ENCODE measurements around the gene TARDBP.
"Not testable (repeated sequence)": the region's sequence is repeated elsewhere in the genome, so short reads cannot be mapped to it uniquely, and the experiment has no call there.

TARDBP gene

DNA sequence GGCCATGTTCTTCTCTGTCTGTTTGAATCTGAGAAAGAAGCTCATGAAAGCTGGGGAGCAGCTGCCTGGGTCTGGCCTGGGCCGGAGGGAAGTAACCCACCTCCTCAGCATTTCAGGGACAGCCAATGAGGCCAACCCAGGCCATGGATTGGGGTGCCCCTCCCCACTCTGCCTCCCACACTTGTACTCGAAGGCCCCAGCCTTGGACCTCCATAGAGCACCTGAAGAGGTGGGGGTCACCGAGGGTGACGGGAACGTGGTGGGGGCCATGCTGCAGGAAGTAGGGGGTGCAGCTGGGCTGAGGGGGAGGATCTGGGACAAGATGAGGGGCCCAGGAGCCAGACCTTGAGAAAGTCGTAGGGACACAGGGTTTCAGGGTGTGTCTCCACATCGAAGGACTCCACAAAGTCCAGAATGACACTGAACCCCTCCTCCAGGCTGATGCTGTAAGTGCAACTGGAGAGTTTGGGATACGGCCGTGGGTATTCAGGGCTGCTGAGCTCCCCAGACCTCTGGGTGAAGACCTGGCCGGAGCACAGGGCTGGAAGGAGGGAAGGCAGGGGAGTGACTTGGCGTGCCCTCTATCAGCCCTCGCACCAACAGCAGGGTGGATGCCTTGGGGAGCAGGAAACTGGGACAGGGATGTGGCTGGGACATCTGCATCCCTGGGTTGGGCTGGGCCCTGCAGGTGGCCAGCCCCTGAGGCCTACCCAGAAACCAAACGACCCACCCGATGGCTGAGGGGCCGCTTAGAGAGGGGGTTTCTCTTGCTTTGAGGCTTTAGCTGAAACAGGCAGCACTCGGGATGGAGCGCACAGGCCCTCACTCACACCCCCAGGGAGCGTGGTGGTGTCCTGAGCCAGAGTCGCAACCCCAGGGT, 30.8 kb downstream of the TARDBP start:
- DNase-seq (ENCODE audit: low spot score) = no peak

DNA sequence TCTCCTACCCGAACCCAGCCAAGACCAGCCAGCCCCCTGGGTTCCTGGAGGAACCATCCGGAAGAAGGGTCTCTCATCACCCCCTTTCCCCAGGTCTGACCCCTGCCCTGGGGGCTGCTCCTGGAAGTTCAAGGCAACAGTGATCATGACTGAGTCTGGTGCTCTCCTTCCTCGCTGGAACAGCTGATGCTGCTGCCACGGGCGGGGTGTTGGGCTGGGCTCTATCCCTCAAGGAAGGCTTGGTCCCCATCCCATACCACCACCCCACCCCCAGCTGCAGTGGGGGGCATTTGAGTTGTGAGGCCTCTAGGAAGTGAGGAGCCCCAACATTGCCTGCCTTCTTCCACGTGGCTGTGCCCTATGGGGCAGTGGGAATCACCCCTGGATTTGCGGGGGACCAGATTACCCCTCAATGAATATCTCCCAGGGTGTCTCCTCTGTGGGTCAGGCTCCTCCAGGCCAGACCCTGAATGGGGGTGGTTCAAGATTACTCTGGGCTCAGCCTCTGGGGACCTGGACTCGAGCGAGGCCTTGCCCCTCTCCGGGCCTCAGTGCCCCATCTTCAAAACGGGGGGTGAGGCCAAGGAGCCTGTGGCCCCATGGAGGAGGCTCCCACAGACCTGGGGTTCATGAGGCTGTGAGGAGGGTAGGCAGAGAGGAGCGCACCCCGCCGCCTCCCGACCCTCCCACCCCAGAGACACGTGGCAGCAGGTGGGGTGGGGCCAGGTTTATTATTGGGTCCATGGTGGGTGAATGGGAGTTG, 31.8 kb downstream of the TARDBP start:
- DNase-seq (ENCODE audit: low spot score) = no peak

DNA sequence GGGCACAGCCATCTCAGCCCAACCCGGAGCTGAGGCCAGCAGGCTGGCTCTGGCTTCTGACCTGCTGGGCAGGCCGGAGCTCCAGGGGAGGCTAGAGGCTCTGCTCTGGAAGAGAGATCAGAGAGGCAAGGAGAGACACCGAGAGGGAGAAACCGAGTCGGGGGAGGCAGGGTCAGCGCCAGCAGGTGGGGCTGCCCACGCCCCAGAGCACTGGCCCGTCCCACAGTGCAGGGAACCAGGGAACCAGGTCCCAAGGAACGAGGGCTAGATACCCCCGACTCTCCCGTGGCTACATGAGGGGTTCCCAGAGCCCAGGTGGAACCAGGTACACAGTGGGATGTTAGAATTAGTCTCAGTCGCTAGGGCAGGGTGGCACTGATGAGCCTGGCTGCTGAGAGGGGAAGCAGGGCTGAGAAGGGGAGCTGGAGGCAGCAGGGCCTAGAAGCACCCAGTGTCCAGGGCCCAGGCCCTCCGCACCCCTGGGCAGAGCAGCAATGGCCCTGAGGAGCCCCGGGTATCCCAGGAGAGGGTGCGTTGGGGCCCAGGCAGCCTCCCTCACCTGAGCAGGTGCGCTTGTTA, 32.5 kb downstream of the TARDBP start:
- no peak for DNase-seq (ENCODE audit: low spot score)

DNA sequence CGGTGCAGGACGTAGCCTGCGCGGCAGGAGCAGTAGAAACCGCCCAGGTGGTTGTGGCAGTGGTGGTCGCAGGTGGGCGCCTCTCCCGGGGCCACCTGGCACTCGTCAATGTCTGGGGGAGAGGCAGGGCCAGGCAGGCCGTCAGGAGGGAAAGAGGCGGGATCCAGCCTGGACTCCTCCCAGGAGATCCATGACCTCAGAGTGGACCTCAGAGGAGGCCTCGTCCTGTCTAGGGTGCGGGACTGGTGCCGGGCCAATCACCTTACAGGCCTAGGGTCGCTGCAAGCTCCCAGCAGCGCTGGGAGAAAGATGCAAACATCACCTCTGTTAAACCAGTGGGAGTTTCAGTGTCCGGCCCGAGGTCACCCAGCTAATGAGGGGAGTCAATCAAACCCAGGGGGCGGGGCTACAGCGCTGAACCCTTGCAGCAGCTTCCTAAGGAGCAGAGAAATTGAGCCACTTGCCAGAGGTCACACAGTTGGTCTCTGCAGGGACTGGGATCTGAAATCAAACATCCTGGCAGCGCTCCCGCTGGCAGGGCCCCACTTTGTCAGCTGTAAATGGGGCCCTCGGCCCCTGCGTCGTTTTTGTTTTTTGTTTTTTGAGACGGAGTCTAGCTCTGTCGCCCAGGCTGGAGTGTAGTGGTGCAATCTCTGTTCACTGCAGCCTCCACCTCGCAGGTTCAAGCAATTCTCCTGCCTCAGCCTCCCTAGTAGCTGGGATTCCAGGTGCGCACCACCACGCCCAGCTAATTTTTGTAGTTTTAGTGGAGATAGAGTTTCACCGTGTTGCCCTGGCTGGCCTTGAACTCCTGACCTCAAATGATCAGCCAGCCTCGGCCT, 33.2 kb downstream of the TARDBP start:
- no peak for DNase-seq (ENCODE audit: low spot score)

DNA sequence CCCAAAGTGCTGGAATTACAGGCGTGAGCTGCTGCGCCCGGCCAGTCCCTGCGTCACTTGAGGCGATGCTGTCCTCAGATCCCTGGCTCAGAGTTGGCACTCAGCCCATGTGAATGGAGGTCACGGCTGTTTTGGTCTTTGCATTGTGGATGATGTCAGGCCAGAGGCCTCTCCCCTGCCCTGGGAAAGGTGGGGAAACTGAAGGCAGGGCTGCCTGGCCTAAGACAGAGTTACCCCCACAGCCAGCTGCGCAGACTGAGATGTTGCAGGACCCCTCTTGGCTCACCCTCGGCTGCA, 33.8 kb downstream of the TARDBP start:
- no peak for DNase-seq (ENCODE audit: low spot score)

DNA sequence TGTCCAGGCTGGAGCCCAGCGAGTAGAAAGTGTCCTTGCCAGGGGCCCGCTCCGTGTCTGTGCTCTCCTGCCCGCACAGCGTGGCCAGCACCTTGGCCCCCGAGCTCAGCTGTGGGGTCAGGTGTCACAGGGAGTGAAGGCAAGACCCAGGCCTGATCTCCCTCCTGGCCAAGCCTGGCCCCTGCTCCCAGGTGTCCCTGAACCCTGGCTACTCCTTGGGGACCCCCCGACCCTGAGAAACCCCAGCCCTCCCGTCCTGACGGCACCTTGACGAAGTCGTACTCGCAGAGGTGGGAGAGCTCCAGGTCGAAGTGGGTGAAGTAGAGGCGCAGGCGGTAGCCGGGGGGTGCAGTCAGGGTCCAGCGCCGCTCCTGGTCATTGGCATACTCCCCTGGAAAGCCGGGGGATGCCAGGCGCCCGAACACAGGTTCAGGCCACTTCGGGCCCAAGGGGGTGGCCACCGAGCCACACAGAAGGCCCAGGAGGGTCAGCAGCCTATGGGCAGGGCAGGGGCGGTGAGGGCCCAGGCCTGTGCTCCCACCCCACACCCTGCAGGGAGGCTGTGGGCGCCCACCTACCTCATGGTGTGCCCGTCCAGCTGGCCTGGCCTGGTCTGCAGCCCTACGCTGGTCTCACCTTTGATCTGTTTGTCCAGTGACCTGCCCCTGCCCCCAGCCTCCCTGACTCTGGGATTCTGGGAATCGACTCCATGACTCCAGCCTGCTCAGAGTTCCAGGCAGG, 34.3 kb downstream of the TARDBP start, which contains the start of gene MASP2:
TSS of gene MASP2 (minus strand) at position 615 of the 741 bp plus-strand sequence. CDS start at position 583, 32 bp downstream.
- no peak for DNase-seq (ENCODE audit: low spot score)

DNA sequence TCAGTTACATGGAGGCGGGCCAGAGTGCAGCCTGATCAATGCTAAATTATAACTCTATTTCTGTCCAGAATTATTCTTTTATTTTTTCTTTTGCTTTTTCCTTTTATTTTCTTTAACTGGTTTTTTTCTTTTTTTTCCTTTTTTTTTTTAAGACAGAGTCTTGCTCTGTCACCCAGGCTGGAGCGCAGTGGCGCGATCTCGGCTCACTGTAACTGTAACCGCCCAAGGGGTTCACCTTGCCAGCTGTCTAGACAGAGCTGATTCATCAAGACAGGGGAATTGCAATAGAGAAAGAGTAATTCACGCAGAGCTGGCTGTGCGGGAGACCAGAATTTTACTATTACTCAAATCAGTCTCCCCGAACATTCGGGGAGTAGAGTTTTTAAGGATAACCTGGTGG, 38.7 kb downstream of the TARDBP start:
- DNase-seq (ENCODE audit: low spot score) = not testable (repeated sequence)

DNA sequence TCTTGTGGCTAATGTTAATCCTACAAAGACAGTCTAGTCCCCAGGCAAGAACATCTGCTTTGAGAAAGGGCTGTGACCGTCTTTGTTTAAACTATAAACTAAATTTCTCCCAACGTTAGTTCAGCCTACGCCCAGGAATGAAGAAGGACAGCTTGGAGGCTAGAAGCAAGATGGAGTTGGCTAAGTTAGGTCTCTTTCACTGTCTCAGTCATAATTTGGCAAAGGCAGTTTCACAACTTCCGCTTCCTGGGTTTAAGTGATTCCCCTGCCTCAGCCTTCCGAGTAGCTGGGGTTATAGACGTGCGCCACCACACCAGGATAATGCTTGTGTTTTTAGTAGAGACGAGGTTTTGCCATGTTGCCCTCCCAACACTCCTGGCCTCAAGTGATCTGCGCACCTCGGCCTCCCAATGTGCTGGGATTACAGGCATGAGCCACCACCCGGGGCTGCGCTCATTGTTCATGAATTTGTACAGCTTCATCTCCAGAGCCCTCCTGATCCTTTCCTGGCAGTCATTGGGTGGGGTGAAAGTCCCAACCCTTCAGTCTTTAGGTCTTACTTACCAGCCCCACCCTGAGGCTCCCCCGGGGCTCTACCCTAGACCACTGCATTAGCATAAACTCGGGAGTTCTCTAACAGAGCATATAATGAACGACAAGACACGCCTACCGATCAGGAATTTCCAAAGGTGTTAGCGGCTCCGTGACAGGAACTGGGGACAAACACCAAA, 39.5 kb downstream of the TARDBP start:
- DNase-seq (ENCODE audit: low spot score) = no peak

DNA sequence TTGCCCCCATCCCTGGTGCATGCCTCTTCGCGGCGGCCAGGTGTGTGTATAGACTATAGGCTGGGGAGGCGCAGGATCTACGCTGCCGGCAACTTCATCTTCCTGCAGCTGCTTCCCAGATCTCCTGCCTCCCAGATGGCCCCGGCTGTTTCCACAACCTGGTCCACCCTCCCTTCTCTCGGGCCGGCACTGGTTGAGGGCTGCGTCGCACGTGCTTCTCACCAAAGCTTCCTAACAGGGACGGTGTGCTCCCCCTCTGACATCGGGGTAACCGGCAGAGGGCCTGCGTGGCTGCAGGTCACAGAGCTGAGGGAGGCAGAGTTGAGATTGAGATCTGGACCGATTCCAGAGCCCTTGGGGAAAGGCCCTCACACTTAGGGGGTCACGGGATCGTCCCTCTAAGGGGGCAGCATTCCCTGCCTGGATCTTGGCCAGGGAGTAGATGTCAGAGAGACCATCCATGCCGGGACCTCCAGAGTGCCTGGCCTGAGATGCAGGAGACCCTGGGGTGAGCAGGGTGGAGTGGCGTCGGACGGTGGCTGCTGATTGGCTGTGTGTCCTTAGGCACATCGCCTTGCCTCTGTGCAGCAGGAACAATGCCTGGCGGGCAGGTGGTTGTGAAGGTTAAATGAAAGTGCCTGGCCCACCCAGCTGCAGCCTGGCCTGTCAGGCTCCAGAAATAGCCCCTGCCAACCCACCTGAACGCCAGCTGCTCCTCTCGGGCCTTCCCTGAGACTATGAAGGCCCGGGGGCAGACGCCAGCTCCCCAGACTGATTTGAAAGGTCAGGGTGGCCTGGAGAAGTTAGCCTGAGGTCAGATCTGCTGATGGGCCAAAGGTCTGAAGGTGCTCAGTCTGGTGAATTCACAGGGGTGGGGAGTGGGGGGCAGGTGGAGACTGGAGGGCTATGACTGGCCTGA, 40.6 kb downstream of the TARDBP start:
- DNase-seq (ENCODE audit: low spot score) = no peak

DNA sequence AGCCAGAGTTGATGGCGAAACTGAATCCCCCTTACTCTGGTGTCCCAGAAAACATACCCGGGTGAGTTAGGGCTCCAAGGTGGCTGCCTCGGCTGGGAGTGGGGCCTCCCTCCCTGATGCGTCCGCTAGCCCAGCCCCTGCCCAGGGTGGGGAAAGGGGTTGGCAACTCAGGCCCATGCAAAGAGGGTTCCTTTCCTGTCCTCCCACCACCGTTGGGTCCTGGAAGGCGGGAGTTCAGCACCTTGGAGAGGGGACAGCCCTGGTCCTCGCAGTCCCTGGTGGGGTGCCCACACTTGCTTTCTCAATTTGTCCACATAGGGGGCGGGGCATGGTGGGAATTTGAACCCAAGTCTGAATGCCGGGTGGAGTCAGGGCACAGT, 41.3 kb downstream of the TARDBP start:
- peak; percentile 55 for DNase-seq (ENCODE audit: low spot score)

DNA sequence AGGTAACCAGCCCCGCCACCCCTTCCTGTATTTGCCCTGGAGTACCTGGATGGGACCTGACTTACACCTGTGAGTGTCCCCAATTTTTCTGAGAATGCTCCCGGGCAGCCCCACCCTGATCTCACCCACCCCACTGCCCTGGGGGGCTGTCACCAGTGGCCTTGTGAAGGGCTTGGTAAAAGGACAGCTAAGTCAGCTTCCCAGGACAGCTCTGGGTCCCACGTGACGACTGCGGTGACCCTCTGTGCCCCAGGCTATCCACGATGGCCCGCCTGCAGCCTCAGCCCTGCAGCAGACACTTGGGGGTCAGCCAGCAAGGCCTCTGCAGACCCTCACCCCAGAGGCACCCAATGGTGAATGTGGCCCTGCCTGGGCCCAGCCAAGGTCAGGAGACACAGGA, 41.7 kb downstream of the TARDBP start:
- DNase-seq (ENCODE audit: low spot score) = no peak

DNA sequence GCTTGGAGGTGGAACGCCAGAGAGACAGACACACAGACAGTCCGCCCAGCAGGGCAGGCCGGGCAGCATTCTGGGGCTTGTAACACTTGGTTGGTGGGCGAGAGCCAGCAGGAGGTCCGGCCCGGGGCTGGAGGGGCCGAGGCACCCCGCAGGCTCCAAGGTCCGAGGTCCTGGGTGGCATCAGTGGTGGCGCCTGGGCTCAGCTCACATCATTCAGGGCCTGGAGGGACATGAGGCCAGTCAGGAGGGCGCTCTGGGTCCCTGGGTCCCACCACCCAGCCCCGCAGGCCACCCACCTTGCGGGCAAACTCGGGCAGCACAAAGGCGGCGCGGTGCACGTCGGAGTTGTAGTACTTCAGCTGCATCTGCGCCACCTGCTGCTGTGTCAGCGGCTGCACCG, 42.2 kb downstream of the TARDBP start:
- DNase-seq (ENCODE audit: low spot score) = no peak

DNA sequence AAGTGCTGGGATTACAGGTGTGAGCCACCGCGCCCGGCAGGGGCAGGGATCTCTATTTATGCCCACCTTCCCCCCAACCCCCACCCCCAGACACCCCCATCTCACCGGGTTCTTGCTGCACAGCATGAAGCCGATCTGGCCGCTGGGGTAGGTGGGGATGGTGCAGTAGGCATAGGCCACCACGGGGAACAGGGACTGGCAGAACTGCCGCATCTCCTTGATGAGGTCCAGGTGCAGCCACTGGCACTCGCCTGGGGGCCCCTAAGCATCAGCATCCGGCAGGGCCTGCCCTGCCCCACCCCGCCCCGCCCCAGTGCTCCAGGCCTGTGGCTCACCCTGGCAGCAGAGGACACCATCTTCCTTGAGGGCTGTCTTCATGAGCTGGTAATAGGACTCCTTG, 43.2 kb downstream of the TARDBP start:
- no peak for DNase-seq (ENCODE audit: low spot score)

DNA sequence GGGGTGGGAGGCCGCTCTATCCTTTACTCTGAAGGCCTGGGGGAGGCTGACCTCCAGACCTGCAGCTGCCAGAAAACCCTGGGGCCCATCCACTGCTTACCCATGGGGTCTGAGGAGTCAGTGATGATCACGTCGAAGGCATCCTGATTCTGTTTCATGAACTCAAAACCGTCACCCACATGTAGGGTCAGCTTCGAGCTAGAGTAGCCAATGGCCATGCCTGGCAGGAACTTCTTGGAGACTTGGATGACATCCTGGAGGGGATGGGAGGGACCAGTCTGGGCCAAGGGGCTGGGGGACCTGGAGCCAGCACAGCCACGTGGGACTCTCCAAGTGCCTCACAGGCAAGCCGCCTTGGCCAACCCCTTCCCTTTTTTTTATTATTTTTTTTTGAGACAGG, 44.0 kb downstream of the TARDBP start:
- DNase-seq (ENCODE audit: low spot score) = no peak

DNA sequence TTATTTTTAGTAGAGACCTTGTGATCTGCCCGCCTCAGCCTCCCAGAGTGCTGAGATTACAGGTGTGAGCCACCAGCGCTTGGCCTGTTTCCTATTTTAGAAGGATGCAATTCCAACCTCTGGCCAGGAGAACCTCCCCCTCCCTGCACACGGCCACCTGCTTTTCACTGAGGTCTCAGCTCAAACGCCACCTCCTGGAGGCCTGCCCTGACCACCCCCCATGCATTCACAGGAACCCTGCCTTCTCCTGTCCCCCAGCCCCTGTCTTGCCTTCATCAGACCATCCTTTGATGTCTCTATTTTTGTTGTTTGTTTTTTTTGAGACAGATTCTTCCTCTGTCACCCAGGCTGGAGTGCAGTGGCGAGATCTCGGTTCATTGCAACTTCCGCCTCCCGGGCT, 45.0 kb downstream of the TARDBP start:
- no peak for DNase-seq (ENCODE audit: low spot score)

DNA sequence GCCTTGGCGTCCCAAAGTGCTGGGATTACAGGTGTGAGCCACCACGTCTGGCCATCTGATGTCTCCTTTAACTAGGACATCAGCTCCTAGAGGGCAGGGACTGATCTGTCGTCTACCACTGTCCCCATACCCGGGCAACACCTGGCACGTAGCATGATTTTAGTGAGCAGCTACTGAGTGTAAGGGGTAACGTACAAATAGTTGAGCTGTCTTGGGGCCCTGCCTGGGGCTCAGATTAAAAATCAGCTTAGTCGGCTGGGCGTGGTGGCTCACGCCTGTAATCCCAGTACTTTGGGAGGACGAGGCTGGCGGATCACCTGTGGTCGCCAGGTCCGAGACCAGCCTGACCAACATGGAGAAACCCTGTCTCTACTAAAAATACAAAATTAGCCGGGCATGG, 45.6 kb downstream of the TARDBP start:
- no peak for DNase-seq (ENCODE audit: low spot score)

DNA sequence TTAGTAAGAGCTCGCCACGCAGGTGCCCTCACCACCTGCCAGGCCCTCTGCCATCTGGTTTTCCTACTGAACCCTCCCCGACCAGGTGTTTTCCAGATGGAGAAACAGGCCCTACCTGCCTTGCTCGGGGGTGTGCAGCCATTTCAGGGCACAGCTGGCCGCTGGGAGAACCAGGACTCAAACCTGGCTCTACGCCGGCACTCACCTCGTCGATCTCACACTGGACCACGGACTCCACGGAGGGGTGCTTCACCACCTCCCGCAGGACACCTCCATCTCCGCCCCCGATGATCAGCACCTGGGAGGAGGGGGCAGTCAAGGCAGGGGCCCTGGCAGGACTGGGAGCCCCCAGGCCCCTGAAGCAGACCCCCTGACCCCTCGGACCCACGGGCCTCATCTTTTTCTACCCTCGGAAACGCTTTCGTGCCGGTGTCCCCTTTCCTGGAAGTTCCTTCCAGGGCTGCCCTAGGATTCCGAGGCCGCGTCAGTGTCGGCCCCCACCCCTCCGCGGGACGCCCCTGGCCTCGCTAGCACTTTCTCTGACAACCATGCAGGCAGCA, 46.2 kb downstream of the TARDBP start:
- DNase-seq (ENCODE audit: low spot score) = no peak

DNA sequence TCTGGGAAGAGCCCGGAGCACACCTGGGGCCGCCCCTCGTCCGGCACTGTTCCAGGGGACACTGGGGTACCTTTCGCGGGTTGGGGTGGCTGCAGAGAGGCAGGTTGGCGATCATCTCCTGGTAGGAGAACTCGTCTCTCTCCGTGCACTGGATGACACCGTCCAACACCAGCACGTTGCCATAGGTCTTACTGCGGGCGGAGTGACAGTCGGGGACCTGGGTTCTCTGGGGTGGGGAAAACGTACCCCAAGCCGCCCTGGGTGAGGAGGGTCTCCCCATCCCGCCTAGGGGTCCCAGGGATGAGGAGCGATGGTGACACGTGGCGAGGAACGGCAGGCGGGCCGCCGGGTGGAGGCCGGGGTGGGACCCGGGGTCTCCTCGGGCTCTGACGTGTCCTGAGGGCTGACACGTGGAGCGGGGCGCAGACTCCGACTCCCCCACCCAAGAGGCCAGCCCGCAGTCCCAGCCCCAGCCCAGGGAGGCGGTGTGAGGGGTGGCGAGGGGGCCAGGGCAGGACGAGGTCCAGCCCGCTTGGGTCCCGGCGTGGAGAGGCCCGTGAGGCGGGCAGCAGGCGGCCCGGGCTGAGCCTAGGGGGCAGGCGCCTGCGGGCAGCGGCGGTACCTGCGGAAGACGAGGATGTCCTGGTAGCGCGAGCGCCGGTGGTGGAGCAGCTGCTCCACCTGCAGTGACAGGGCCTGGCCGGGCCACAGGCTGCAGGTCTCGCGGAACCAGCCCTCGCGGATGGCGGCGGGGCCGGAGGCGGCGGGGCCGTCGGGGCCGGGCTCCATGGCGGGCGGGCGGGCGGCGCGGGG, 46.9 kb downstream of the TARDBP start:
- DNase-seq (ENCODE audit: low spot score) = no peak

Data from AG08395 (cell line).